HCT116 (cell line): Measurements from ENCODE around the gene PRPH2. TPM values are rescaled to one million over a fixed set of nuclear protein-coding genes. Genes with fewer than 3 reads are reported as not detected.

Source experiments
- ATAC-seq: fragments of 200-7000 bp; cut with Tn5 transposase; 2 replicates; pipeline ENCODE4 v1.9.1; 2020; ENCODE audit warnings: mild to moderate bottlenecking, moderate library complexity
- BruUV-seq: library from RNA; stranded (reverse); fragments of 400-500 nt; replicated peaks from 2 replicates; lab custom pipeline; 2021; lab: Mats Ljungman, UMichigan
- CTCF ChIA-PET: fragments of 300-600 bp; sonication (Branson Sonifier 250); formaldehyde crosslinking; loops from one replicate; lab custom pipeline; 2021; ENCODE audit warnings: antibody characterized with exemption; lab: Charles Lee
- POLR2A ChIA-PET: fragments of 300-600, 350-600 bp; sonication (Branson Sonifier 250); formaldehyde crosslinking; loops from one replicate; lab custom pipeline; 2021; ENCODE audit warnings: antibody characterized with exemption; lab: Charles Lee
- RAD21 ChIA-PET, 2 experiments: fragments of 300-600 bp; sonication (Branson Sonifier 250); formaldehyde crosslinking; loops; one replicate each; lab custom pipeline; 2023; ENCODE audit warnings: low total read pairs in 2 of 2; ENCODE audit not compliant: uncharacterized antibody in 2 of 2, unreplicated experiment in 2 of 2, low non-redundant PET in 1 of 2; lab: Charles Lee
- DNase-seq: peaks from one replicate; pipeline ENCODE4 v3.0.0-alpha.2; 2010; ENCODE audit warnings: low read depth, low spot score
- H2AFZ ChIP-seq: fragments of 200-600 bp; shearing (Covaris generic), sonication (generic); 2 replicates; pipeline ENCODE4 v1.6.1; 2017; ENCODE audit warnings: low read depth, mixed run types, mixed read lengths, antibody characterized with exemption, low read length; ENCODE audit not compliant: poor library complexity, severe bottlenecking
- H3K27ac ChIP-seq: 2 replicates; pipeline ENCODE4 v1.5.1; 2012; ENCODE audit warnings: low read depth, low read length
- H3K27me3 ChIP-seq: fragments of 200-600 bp; sonication (generic); 2 replicates; pipeline ENCODE4 v1.6.1; 2016; ENCODE audit warnings: mixed run types, low read length, mixed read lengths; ENCODE audit not compliant: insufficient read depth
- H3K36me3 ChIP-seq, 2 experiments: fragments of 200-500 bp in 1 of 2; fragments of 200-600 bp in 1 of 2; sonication (Bioruptor generic) in 1 of 2; sonication (generic) in 1 of 2; 2 replicates each; pipeline versions ENCODE4 v1.5.1 to v1.6.1; 2014 to 2016; ENCODE audit warnings: low read length in 2 of 2, inconsistent platforms in 1 of 2, mixed read lengths in 1 of 2, mixed run types in 1 of 2; ENCODE audit not compliant: insufficient read depth in 2 of 2, control insufficient read depth in 1 of 2
- H3K4me1 ChIP-seq, 2 experiments: fragments of 200-600 bp in 1 of 2; sonication (generic) in 1 of 2; 2 replicates each; pipeline versions ENCODE4 v1.5.1 to v1.6.1; 2012 to 2017; ENCODE audit warnings: low read length in 2 of 2, inconsistent platforms in 1 of 2, mild to moderate bottlenecking in 1 of 2, mixed read lengths in 1 of 2, mixed run types in 1 of 2, moderate library complexity in 1 of 2; ENCODE audit not compliant: insufficient read depth in 2 of 2, control insufficient read depth in 1 of 2
- H3K4me2 ChIP-seq: fragments of 200-600 bp; sonication (generic); 2 replicates; pipeline ENCODE4 v1.6.1; 2017; ENCODE audit warnings: mixed run types, low read length, mixed read lengths
- H3K4me3 ChIP-seq, 2 experiments: fragments of 200-600 bp in 1 of 2; sonication (generic) in 1 of 2; replicated peaks in 1 of 2; 2 replicates each; pipeline ENCODE4 v1.5.1; 2011 to 2016; ENCODE audit warnings: low read length in 2 of 2, control low read depth in 1 of 2, low read depth in 1 of 2, mild to moderate bottlenecking in 1 of 2, mixed read lengths in 1 of 2, mixed run types in 1 of 2
- H3K79me2 ChIP-seq: fragments of 200-600 bp; sonication (generic); 2 replicates; pipeline ENCODE4 v1.6.1; 2017; ENCODE audit warnings: mild to moderate bottlenecking, mixed run types, low read length, moderate library complexity, mixed read lengths; ENCODE audit not compliant: insufficient read depth
- H3K9ac ChIP-seq: fragments of 200-600 bp; sonication (generic); 2 replicates; pipeline ENCODE4 v1.6.1; 2016; ENCODE audit warnings: low read length, mixed read lengths
- H3K9me2 ChIP-seq: fragments of 200-600 bp; sonication (generic), shearing (Covaris generic); 2 replicates; pipeline ENCODE4 v1.6.1; 2017; ENCODE audit warnings: mixed run types, mild to moderate bottlenecking, moderate library complexity; ENCODE audit not compliant: insufficient read depth
- H3K9me3 ChIP-seq, 2 experiments: fragments of 200-500 bp in 1 of 2; fragments of 200-600 bp in 1 of 2; sonication (Bioruptor generic) in 1 of 2; sonication (generic) in 1 of 2; 2 replicates each; pipeline ENCODE4 v1.6.1; 2014 to 2017; ENCODE audit warnings: low read length in 2 of 2, mixed read lengths in 2 of 2, inconsistent platforms in 1 of 2, low read depth in 1 of 2, mild to moderate bottlenecking in 1 of 2, mixed run types in 1 of 2, moderate library complexity in 1 of 2; ENCODE audit not compliant: control insufficient read depth in 1 of 2, insufficient read depth in 1 of 2
- H4K20me1 ChIP-seq: fragments of 200-600 bp; sonication (generic), shearing (Covaris generic); 2 replicates; pipeline ENCODE4 v1.6.1; 2017; ENCODE audit warnings: mixed run types, mild to moderate bottlenecking, moderate library complexity; ENCODE audit not compliant: insufficient read depth
- ELF1 ChIP-seq: IDR thresholded peaks from 2 replicates; pipeline ENCODE4 v1.6.1; 2012; ENCODE audit warnings: low read depth, borderline replicate concordance
- POLR2AphosphoS5 ChIP-seq: IDR thresholded peaks from 2 replicates; pipeline ENCODE4 v1.6.1; 2011; ENCODE audit warnings: mild to moderate bottlenecking, low read depth, low read length, moderate library complexity
- RAD21 ChIP-seq: IDR thresholded peaks from 2 replicates; pipeline ENCODE4 v1.6.1; 2012; ENCODE audit warnings: low read depth, mild to moderate bottlenecking
- SIN3A ChIP-seq: IDR thresholded peaks from 2 replicates; pipeline ENCODE4 v1.6.1; 2012; ENCODE audit warnings: low read depth
- SRF ChIP-seq: IDR thresholded peaks from 2 replicates; pipeline ENCODE4 v1.6.1; 2012; ENCODE audit warnings: low read depth
- TCF7L2 ChIP-seq: IDR thresholded peaks from 2 replicates; pipeline ENCODE4 v1.7.0; 2011; ENCODE audit warnings: borderline replicate concordance, inconsistent platforms; ENCODE audit not compliant: insufficient read depth, insufficient read length; ENCODE audit errors: extremely low read depth
- YY1 ChIP-seq: IDR thresholded peaks from 2 replicates; pipeline ENCODE4 v1.6.1; 2011; ENCODE audit warnings: low read length, low read depth, moderate library complexity, mild to moderate bottlenecking; ENCODE audit not compliant: insufficient replicate concordance; ENCODE audit errors: extremely low read depth
- intact Hi-C: fragments of 100-400 bp; cut with micrococcal nuclease; formaldehyde crosslinking; loops from 2 replicates; pipeline ENCODE4 v1.10.0; 2022
- total RNA-seq: library from RNA; stranded (reverse); gene quantifications from one replicate; pipeline ENCODE4 v1.2.1, GENCODE V29; 2021; ENCODE audit not compliant: unreplicated experiment
- TF ChIP-seq, protein P1 (sequence below): IDR thresholded peaks from 2 replicates; pipeline ENCODE4 v1.6.1; 2012
- TF ChIP-seq, protein P2 (sequence below): IDR thresholded peaks from 2 replicates; pipeline ENCODE4 v1.6.1; 2012; ENCODE audit warnings: low read depth
- TF ChIP-seq, protein P3 (sequence below): IDR thresholded peaks from 2 replicates; pipeline ENCODE4 v1.6.1; 2012

Gene PRPH2
- total RNA-seq, 1 experiment from 2014 or later: not detected

DNA sequence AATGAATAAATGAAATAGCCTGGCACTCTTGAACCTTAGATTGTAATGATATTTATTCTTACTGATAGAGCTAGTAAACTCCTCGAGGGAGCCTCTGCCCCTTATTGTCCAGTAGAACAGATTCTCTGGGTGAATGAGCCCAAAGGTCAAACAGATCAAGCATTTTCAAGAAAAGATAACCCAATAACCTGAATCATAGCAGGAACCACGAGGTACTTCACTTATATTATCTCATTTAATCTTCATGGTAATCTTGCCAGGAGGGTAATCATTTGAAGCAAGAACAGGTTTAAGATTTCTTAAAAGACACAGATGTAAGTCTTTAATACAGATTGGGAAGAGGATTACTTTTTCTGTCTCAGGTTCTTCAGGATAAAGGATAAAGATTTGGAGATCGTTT is 40.6 kb upstream of the PRPH2 start:
- H3K4me1 ChIP-seq: peaks cover 21 to 45% of the 10 kb centered on the region in 2 experiments
- no peak for DNase-seq

More for the DNA sequence above, 40.6 kb upstream of the PRPH2 start:
- no TSS peak for BruUV-seq
- Histone ChIP-seq H3K9me3 (no peaks in the 10 kb centered on the region), H3K9ac (no peak overlapping the region), H3K36me3 (no peaks in the 10 kb centered on the region), H2AFZ (no peak overlapping the region), H3K79me2 (no peaks in the 10 kb centered on the region), H3K9me2 (no peaks in the 10 kb centered on the region), H3K4me2 (no peak overlapping the region), H3K27me3 (no peaks in the 10 kb centered on the region), H3K27ac (no peak overlapping the region), H4K20me1 (no peaks in the 10 kb centered on the region), H3K4me3 (no peak overlapping the region)
- POLR2A ChIA-PET: no interaction called here
- RAD21 ChIA-PET: no interaction called here
- ATAC-seq: no peak
- CTCF ChIA-PET: no interaction called here
- intact Hi-C loops: no loop called here
- no peak for TF ChIP-seq YY1
- TF ChIP-seq ELF1: no peak
- TF ChIP-seq, protein P1, sequence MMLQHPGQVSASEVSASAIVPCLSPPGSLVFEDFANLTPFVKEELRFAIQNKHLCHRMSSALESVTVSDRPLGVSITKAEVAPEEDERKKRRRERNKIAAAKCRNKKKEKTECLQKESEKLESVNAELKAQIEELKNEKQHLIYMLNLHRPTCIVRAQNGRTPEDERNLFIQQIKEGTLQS: no peak
- TF ChIP-seq, protein P2, sequence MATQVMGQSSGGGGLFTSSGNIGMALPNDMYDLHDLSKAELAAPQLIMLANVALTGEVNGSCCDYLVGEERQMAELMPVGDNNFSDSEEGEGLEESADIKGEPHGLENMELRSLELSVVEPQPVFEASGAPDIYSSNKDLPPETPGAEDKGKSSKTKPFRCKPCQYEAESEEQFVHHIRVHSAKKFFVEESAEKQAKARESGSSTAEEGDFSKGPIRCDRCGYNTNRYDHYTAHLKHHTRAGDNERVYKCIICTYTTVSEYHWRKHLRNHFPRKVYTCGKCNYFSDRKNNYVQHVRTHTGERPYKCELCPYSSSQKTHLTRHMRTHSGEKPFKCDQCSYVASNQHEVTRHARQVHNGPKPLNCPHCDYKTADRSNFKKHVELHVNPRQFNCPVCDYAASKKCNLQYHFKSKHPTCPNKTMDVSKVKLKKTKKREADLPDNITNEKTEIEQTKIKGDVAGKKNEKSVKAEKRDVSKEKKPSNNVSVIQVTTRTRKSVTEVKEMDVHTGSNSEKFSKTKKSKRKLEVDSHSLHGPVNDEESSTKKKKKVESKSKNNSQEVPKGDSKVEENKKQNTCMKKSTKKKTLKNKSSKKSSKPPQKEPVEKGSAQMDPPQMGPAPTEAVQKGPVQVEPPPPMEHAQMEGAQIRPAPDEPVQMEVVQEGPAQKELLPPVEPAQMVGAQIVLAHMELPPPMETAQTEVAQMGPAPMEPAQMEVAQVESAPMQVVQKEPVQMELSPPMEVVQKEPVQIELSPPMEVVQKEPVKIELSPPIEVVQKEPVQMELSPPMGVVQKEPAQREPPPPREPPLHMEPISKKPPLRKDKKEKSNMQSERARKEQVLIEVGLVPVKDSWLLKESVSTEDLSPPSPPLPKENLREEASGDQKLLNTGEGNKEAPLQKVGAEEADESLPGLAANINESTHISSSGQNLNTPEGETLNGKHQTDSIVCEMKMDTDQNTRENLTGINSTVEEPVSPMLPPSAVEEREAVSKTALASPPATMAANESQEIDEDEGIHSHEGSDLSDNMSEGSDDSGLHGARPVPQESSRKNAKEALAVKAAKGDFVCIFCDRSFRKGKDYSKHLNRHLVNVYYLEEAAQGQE: no peak
- no peak for TF ChIP-seq SRF
- TF ChIP-seq RAD21: no peak
- no peak for TF ChIP-seq TCF7L2
- no peak for TF ChIP-seq POLR2AphosphoS5
- no peak for TF ChIP-seq SIN3A
- TF ChIP-seq, protein P3, sequence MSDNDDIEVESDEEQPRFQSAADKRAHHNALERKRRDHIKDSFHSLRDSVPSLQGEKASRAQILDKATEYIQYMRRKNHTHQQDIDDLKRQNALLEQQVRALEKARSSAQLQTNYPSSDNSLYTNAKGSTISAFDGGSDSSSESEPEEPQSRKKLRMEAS: no peak
